ENCODE measurements around the gene SVIL.
"Not testable (repeated sequence)": the region's sequence is repeated elsewhere in the genome, so short reads cannot be mapped to it uniquely, and the experiment has no call there.

The SVIL gene

GRCh38 chr10:29614289-29614688 is 20.5 kb downstream of the SVIL start:
- H3K9ac ChIP-seq (ENCODE audit: low read length); H3K4me3 ChIP-seq (ENCODE audit: low read length); H3K27me3 ChIP-seq (ENCODE audit: control insufficient read depth, insufficient read depth, low read length); H3K36me3 ChIP-seq (ENCODE audit: control insufficient read depth, insufficient read depth, low read length); H3K27ac ChIP-seq (ENCODE audit: low read depth, low read length): not testable (repeated sequence)
- H3K4me1 ChIP-seq (ENCODE audit: control insufficient read depth, insufficient read depth, low read length) = peaks cover 33% of the 10 kb centered on the region

GRCh38 chr10:29613791-29614190 is 21.0 kb downstream of the SVIL start:
- Histone ChIP-seq H3K4me3 (ENCODE audit: low read length) (no peak overlapping the region), H3K27me3 (ENCODE audit: control insufficient read depth, insufficient read depth, low read length) (no peaks in the 10 kb centered on the region), H3K9ac (ENCODE audit: low read length) (no peak overlapping the region), H3K36me3 (ENCODE audit: control insufficient read depth, insufficient read depth, low read length) (no peaks in the 10 kb centered on the region), H3K27ac (ENCODE audit: low read depth, low read length) (no peak overlapping the region), H3K4me1 (ENCODE audit: control insufficient read depth, insufficient read depth, low read length) (peaks cover 33% of the 10 kb centered on the region)

DNA sequence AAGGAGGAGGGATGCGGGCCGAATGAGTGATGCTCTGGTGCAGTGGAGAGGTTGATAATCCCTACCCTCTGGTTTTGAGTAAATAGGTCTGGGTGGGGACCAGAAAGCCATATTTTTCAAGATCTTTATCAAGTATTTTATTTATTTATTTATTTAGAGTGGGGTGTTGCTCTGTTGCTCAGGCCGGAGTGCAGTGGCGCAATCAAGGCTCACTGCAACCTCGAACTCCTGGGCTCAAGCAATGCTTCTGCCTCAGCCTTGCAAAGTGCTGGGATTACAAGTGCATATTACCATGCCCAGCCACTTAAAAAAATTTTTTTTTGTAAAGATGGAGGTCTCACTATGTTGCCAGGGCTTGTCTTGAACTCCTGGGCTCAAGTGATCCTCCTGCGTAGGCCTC is 21.6 kb downstream of the SVIL start:
- no peak overlapping the region for H3K27ac ChIP-seq (ENCODE audit: low read depth, low read length)
- H3K27me3 ChIP-seq (ENCODE audit: control insufficient read depth, insufficient read depth, low read length) = no peaks in the 10 kb centered on the region
- H3K4me3 ChIP-seq (ENCODE audit: low read length) = no peak overlapping the region
- H3K36me3 ChIP-seq (ENCODE audit: control insufficient read depth, insufficient read depth, low read length) = no peaks in the 10 kb centered on the region
- H3K9ac ChIP-seq (ENCODE audit: low read length) = no peak overlapping the region
- peaks cover 27% of the 10 kb centered on the region for H3K4me1 ChIP-seq (ENCODE audit: control insufficient read depth, insufficient read depth, low read length)

DNA sequence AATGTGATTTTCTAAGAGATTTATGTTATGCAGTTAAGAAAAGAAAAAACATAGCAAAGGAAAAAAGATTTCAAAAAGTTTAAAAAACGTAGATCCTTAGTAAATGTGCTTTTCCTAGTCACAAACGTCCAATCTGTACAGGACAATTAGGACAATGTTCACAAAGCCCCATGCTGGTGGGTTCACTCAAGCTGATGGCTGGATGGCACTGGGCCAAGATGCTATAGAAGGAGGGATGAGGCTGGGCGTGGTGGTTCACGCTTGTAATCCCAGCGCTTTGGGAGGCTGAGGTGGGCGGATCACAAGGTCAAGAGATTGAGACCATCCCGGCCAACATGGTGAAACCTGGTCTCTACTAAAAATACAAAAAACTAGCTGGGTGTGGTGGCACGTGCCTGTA is 22.1 kb downstream of the SVIL start:
- H3K36me3 ChIP-seq (ENCODE audit: control insufficient read depth, insufficient read depth, low read length) = no peaks in the 10 kb centered on the region
- no peak overlapping the region for H3K4me3 ChIP-seq (ENCODE audit: low read length)
- H3K4me1 ChIP-seq (ENCODE audit: control insufficient read depth, insufficient read depth, low read length) = peaks cover 22% of the 10 kb centered on the region
- no peak overlapping the region for H3K9ac ChIP-seq (ENCODE audit: low read length)
- peak overlapping the region; percentile 38 for H3K27ac ChIP-seq (ENCODE audit: low read depth, low read length)
- no peaks in the 10 kb centered on the region for H3K27me3 ChIP-seq (ENCODE audit: control insufficient read depth, insufficient read depth, low read length)

- Histone ChIP-seq H3K27ac (ENCODE audit: low read depth, low read length) (peak overlapping the region; percentile 38), H3K27me3 (ENCODE audit: control insufficient read depth, insufficient read depth, low read length) (no peaks in the 10 kb centered on the region), H3K4me3 (ENCODE audit: low read length) (no peak overlapping the region), H3K36me3 (ENCODE audit: control insufficient read depth, insufficient read depth, low read length) (no peaks in the 10 kb centered on the region), H3K4me1 (ENCODE audit: control insufficient read depth, insufficient read depth, low read length) (peaks cover 21% of the 10 kb centered on the region), H3K9ac (ENCODE audit: low read length) (no peak overlapping the region)
Measured at GRCh38 chr10:29611781-29612381, 22.9 kb downstream of the SVIL start.

DNA sequence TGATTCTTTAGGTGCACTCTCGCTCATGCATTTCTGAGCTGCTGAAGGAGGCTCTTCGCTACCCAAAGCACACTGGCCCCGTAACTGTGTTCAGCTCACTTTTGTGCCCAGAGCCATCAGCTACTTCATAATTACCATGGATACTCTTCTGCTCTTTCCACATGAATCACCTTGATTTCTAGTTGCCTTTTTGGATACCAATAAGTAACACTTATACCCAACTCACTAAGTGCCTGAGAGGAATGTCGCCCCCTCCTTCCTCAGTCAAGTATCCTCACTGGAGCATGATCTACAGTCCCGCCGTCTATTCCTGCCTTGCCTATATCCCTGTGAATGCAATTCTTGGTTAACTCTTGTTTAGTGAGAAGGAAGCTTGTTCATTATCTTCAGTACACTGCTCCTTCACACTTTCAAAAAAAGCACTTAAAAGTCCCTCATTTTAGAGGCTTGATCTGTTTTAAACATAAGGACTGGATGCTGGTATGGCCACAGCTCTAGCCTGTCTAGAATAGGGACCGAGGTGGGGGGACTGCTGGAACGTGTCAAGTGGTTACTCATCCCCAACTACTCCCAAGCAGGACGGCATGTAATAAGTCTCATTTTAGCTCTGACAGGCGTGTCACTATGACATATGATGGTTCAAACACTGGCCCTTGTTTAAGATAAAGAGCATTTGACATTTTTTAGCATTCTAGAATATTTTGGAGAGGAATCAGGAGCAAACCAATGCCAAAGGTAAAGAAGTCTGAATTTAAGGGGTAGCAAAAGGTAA is 23.7 kb downstream of the SVIL start:
- Histone ChIP-seq H3K4me3 (ENCODE audit: low read length) (no peak overlapping the region), H3K36me3 (ENCODE audit: control insufficient read depth, insufficient read depth, low read length) (no peaks in the 10 kb centered on the region), H3K27me3 (ENCODE audit: control insufficient read depth, insufficient read depth, low read length) (no peaks in the 10 kb centered on the region), H3K4me1 (ENCODE audit: control insufficient read depth, insufficient read depth, low read length) (peaks cover 21% of the 10 kb centered on the region), H3K9ac (ENCODE audit: low read length) (no peak overlapping the region), H3K27ac (ENCODE audit: low read depth, low read length) (peak overlapping the region; percentile 8)

DNA sequence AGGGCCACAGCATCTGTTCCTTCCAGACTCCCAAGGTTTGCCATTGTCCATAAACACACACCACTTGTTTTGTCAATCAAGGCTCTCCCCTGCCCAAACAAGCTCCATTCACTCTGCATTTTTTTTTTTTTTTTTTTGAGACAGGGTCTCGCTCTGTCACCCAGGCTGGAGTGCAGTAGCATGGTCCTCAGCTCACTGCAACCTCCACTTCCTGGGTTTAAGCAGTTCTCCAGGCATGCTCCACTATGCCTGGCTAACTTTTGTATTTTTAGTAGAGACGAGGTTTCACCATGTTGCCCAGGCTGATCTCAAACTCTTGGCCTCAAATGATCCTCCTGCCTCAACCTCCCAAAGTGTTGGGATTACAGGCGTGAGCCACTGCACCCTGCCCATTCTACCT is 24.4 kb downstream of the SVIL start:
- not testable (repeated sequence) for H3K36me3 ChIP-seq (ENCODE audit: control insufficient read depth, insufficient read depth, low read length); H3K27me3 ChIP-seq (ENCODE audit: control insufficient read depth, insufficient read depth, low read length); H3K9ac ChIP-seq (ENCODE audit: low read length); H3K4me3 ChIP-seq (ENCODE audit: low read length)
- H3K27ac ChIP-seq (ENCODE audit: low read depth, low read length) = peak overlapping the region; percentile 21
- H3K4me1 ChIP-seq (ENCODE audit: control insufficient read depth, insufficient read depth, low read length) = peaks cover 21% of the 10 kb centered on the region

GRCh38 chr10:29609696-29610095 is 25.1 kb downstream of the SVIL start:
- Histone ChIP-seq H3K4me3 (ENCODE audit: low read length) (no peak overlapping the region), H3K27me3 (ENCODE audit: control insufficient read depth, insufficient read depth, low read length) (no peaks in the 10 kb centered on the region), H3K4me1 (ENCODE audit: control insufficient read depth, insufficient read depth, low read length) (peaks cover 21% of the 10 kb centered on the region), H3K27ac (ENCODE audit: low read depth, low read length) (peak overlapping the region; percentile 21), H3K9ac (ENCODE audit: low read length) (no peak overlapping the region), H3K36me3 (ENCODE audit: control insufficient read depth, insufficient read depth, low read length) (no peaks in the 10 kb centered on the region)

DNA sequence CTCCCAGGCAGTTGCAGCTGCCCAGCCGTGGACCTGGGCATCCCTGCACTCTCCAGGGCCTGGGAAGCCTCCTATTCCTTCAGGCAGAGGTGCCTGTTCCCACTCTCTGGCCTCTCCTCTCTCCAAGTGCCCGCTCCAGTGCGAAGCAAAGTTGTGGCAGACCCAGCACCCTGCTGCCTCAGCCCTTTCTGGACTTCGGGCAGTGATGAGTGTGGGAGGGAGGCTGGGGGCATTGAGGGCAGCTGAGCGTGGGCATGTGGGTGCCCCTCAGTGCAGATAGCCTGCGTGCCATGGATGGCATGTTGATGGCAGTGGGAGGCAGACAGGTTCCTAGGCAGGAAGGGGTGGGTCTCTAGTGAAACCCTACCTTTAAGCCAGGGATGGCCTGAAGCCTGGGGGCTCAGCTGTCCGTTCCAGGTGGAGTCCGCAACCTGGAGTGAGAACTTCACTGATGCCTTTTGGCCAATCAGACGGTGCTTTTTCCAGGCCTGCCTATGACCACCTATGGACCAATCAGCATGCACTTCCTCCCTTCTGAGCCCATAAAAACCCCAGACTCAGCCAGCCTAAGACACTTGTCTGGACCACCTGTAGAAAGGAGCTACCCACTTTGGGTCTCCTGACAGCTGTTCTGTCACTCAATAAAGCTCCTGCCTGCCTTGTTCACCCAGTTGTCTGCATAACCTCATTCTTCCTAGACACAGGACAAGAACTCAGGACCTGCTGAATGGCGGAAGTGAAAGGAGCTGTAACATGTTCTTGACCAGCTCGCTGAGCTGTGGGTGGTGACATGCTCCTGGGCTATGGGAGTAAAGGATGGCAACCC is 26.1 kb downstream of the SVIL start:
- Histone ChIP-seq H3K27me3 (ENCODE audit: control insufficient read depth, insufficient read depth, low read length) (no peaks in the 10 kb centered on the region), H3K4me3 (ENCODE audit: low read length) (no peak overlapping the region), H3K4me1 (ENCODE audit: control insufficient read depth, insufficient read depth, low read length) (peaks cover 21% of the 10 kb centered on the region), H3K27ac (ENCODE audit: low read depth, low read length) (peak overlapping the region; percentile 2), H3K36me3 (ENCODE audit: control insufficient read depth, insufficient read depth, low read length) (no peaks in the 10 kb centered on the region), H3K9ac (ENCODE audit: low read length) (no peak overlapping the region)

DNA sequence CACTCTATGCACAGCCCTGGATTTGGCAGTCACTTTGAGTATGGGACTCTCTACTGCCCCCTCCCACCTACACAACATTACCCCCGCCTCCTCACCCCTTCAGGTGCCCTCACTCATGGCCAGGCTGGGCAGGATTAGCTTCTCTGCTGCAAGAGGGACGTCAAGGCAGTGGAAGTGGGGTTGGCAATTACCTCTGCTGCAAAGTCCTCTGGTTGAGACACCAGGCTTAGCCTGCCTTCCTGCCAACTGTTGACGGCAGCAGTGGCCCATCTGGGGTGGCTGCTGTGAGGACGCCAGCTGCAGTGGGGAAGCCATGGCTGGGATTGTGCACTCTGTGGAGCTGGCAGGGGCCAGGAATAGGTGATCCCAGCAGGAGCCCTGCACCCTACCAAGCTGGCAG is 26.7 kb downstream of the SVIL start:
- H3K9ac ChIP-seq (ENCODE audit: low read length) = no peak overlapping the region

DNA sequence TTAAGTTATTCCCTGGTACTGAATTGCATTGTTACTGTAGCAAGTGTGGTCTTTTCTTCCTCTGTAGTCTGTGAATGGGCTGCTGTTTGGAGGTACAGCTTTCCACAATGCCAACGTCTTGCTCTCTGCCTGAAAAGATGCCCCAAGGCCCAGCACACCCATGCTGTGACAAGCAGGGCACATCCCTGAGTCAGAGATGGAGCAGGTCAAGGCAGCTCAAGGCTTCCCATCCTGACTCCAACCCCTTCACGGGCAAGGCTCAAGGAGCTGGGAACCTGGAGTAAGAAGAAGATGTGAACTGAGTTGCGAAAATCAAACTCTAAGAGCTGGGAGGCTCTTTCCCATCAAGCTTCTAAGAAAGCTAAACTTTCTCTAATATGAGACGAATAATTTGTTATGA is 27.2 kb downstream of the SVIL start:
- Histone ChIP-seq H3K27ac (ENCODE audit: low read depth, low read length) (peak overlapping the region; percentile 28), H3K36me3 (ENCODE audit: control insufficient read depth, insufficient read depth, low read length) (no peaks in the 10 kb centered on the region), H3K4me1 (ENCODE audit: control insufficient read depth, insufficient read depth, low read length) (peaks cover 22% of the 10 kb centered on the region), H3K9ac (ENCODE audit: low read length) (no peak overlapping the region), H3K27me3 (ENCODE audit: control insufficient read depth, insufficient read depth, low read length) (no peaks in the 10 kb centered on the region), H3K4me3 (ENCODE audit: low read length) (no peak overlapping the region)

More for the DNA sequence above, 26.7 kb downstream of the SVIL start:
- H3K4me3 ChIP-seq (ENCODE audit: low read length) = no peak overlapping the region
- peak overlapping the region; percentile 28 for H3K27ac ChIP-seq (ENCODE audit: low read depth, low read length)
- H3K36me3 ChIP-seq (ENCODE audit: control insufficient read depth, insufficient read depth, low read length) = no peaks in the 10 kb centered on the region
- H3K27me3 ChIP-seq (ENCODE audit: control insufficient read depth, insufficient read depth, low read length) = no peaks in the 10 kb centered on the region
- peaks cover 24% of the 10 kb centered on the region for H3K4me1 ChIP-seq (ENCODE audit: control insufficient read depth, insufficient read depth, low read length)

DNA sequence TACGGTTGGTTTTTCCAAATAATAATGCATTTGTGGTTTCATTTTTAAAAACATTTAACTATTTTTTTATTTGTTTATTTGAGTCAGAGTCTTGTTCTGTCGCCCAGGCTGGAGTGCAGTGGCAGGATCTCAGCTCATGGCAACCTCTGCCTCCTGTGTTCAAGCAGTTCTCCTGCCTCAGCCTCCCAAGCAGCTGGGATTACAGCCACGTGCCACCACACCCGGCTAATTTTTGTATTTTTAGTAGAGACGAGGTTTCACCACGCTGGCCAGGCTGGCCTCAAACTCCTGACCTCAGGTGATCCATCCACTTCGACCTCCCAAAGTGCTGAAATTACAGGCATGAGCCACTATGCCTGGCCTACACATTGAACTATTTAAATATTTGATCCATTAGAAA is 28.1 kb downstream of the SVIL start:
- peaks cover 14% of the 10 kb centered on the region for H3K4me1 ChIP-seq (ENCODE audit: control insufficient read depth, insufficient read depth, low read length)
- H3K9ac ChIP-seq (ENCODE audit: low read length); H3K27ac ChIP-seq (ENCODE audit: low read depth, low read length); H3K4me3 ChIP-seq (ENCODE audit: low read length); H3K36me3 ChIP-seq (ENCODE audit: control insufficient read depth, insufficient read depth, low read length); H3K27me3 ChIP-seq (ENCODE audit: control insufficient read depth, insufficient read depth, low read length): not testable (repeated sequence)

Data from rectal smooth muscle tissue (tissue), 1 donor.